Stimulated activated CD4-positive, alpha-beta T cell treated with anti-CD3 and anti-CD28 coated beads, Interleukin-2, amount 100 ng/mL, for 48 hours (primary cell): Measurements from ENCODE around the gene JUP.
A peak's percentile ranks its signal among the peaks of the same experiment; 100 is the strongest.
"Not testable (repeated sequence)": the region's sequence is repeated elsewhere in the genome, so short reads cannot be mapped to it uniquely, and the experiment has no call there.

Experiments used
- DNase-seq, 2 donors: peaks; one replicate each; pipeline ENCODE4 v3.0.0-alpha.2; 2020

JUP gene

DNA sequence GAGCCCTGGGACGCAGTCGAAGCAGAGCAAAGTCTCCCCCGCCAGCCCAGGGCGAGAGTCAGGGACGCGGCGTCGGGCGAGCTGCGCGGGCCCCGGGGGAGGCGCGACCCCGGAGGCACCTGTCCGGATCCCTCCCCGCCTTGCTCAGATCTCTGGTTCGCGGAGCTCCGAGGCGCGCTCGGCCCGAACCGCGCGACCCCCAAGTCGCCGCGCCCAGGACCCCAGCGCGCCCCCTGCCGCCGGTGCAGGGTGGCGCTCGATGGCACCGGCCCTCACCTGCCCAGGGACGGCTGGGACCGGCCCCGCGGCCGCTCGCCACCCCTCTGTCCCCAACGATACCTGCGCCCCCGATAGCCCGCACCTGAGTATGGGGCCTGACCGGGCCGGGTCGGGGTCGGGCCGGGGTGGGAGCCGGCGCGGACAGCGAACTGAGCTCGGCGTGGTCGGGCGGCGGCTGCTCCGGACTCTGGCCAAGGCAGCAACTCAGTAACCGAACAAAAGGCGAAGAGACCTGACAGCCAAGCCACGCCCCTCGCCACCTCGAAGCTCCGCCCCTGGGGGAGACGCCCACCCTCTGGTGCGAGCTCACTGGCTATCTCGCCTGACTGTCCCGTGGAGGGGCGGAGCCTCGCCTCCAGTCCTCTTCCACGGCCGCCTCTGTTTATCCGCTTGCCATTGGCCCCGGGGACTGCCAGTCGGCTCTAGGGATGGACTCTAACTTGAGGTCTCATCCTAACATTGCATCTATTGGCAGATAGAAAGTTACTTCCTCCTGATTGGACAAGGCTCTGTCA, at the start of gene JUP:
JUP (minus strand) TSS at position 485 of the 794 bp plus-strand sequence. CDS start 14,857 bp downstream, outside the sequence.
- DNase-seq = peak; percentile 85 to 93

DNA sequence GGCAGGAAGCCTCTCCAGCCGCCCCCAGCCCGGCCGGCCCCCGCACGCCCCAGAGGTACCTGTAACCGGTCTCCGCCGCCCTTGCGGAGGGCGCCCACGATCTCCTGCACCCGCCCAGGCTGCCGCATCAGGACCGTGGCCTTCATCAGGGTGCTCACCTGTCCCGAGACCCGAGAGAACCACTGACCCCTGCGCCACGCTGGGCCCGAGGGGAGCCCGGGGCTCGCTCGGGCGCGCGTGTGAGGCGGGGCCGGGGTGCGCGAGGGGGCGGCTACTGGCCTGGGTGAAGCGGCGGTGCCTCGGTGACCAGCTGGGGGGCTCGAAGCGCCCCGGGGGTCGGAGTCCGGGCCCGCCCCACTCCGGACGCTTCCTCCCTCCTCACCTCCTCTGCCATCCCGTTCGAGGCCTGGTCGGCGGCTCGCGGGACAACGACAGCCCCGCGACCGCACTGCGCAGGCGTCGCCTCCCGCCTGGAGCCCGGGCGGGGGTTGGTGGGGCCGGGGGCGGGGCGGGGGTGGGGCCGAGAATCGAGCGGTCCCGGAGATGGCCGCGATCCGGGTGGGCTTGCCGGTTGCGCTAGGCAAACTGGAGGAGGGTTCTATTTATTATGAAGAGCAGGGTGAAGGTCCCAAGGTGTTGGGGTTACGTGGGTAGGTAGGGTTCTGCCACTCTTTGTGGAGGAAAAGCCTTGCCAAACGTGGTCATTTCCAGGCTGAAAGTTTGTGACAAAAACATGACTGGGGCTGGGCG, 49.5 kb upstream of the JUP start, which contains the start of gene NT5C3B:
NT5C3B (minus strand) TSS at position 433 of the 750 bp plus-strand sequence; CDS start at position 394, 39 bp downstream.
- DNase-seq = peak; percentile 33 to 44

DNA sequence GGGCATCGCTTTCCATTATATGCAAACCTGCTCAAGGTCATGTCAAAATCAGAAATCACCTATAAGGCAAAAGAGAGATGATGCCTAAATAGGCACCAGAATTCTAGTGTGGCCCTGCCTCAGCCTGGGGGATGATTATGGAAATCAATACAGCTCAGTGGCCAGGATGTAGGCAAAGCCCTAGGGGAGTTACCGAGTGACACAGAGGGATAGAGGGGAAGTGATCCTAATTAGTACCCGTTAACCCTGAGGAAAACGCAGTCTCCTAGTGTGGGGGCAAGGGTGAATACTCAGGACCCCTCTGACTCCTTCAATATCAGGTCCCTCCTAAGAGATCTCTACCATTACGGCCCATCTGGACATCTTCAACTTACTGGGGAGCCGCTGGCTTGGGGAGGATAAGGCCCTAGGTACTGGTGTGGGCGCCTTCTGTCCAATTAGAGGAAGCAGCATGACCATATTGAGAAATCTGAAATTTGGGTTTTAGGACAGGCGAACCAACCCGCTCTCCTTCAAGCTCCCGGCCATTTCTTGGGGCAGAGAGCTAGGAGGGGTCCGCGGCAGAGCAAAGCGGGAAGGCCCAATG, 48.8 kb upstream of the JUP start:
- no peak for DNase-seq

DNA sequence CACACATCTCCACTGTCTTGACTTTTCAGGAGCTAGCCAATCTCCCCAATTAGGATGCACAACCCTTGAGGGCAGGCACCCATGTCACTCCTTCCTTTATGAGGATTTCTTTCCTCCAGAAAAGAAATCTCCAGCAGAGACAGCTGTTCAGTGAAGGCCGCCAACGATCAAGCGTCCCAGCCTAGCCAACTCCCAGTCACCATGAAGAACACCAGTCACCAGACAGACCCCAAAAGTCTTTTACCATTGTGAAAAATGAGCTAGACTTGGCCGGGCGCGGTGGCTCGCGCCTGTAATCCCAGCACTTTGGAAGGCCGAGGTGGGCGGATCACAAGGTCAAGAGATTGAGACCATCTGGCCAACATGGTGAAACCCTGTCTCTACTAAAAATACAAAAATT, 43.5 kb upstream of the JUP start:
- not testable (repeated sequence) for DNase-seq

DNA sequence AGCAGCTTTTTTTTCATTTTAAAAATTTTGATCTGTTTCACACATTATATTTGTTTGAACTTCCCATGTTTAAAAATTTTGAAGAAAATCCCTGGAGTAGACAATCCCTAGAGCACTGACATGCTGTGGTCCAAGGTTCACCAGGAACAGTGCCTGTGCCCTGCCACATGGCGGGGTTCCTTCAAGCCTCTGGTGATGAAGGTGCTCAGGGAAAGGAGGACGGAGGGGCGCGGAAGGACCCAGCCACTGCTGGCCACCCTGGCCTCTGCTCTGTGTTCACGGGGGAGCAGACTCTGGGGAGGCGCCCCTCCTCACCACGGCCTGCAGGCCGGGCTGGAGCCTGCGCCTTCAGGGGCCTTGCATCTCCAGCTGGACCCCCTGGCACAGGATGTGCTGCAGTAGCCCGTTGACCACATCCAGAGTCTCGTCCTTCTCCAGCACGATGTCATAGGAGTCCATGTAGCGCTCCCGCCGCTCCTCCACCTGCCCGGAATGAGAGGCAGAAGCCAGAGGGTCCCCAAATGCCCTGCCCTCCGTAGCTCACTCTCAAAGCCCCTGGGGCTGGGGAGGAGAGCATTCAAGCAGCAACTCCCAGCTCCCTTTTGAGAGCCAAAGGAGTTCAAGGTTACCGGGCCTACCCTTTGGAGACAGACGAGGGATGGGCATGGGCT, 38.8 kb upstream of the JUP start:
- no peak for DNase-seq

DNA sequence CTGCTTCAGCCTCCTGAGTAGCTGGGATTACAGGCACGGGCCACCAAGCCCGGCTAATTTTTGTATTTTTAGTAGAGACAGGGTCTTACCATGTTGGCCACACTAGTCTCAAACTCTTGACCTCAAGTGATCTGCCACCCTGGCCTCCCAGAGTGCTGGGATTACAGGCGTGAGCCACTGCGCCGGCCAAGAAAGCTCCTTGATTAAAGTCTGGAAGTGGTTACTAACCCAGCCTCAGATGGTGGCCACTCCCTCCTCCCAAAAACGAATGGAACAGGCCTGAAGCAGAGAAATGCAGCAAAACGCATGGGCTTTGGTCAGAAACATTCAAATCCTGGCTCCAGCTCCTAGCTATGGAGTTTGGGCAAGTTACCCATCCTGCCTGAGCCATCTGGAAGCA, 37.6 kb upstream of the JUP start:
- DNase-seq = no peak

DNA sequence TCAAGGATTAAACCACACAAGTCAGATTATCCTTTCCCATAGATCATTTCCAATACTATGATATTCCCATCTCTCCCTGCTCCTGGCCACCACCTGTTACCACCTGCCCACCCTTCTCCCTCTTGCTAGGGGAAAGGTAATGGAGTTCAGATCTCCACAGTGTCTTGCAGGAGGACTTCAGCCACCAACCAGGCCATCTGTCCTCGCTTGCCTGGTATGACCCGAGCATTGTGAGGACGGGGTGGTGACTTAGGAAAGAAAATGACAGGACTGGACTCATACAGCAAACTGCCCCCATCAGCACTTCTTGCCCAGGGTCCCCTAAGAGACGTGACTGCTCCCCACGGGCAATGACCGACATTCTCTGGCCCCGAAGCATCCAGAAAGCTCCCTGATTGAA, 37.1 kb upstream of the JUP start:
- DNase-seq = no peak

DNA sequence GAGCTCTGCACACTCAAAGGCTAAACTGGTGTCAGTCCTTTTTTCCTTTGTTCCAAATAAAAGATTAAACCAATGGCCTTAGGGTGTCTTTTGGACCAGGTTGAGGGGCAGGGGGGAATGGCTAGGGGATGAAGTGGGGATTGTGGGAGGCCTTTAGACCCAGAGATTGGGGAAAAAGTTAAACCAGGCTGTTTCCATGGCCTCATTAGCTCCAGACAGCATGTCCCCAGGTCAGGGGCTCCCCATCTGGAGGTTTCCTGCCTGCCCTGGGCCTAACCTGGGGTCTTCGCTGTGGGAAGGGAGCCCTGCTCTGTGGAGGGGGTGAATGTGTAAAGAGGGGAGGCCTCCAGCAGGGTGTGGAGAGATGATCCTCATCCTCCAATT, 36.6 kb upstream of the JUP start:
- no peak for DNase-seq

DNA sequence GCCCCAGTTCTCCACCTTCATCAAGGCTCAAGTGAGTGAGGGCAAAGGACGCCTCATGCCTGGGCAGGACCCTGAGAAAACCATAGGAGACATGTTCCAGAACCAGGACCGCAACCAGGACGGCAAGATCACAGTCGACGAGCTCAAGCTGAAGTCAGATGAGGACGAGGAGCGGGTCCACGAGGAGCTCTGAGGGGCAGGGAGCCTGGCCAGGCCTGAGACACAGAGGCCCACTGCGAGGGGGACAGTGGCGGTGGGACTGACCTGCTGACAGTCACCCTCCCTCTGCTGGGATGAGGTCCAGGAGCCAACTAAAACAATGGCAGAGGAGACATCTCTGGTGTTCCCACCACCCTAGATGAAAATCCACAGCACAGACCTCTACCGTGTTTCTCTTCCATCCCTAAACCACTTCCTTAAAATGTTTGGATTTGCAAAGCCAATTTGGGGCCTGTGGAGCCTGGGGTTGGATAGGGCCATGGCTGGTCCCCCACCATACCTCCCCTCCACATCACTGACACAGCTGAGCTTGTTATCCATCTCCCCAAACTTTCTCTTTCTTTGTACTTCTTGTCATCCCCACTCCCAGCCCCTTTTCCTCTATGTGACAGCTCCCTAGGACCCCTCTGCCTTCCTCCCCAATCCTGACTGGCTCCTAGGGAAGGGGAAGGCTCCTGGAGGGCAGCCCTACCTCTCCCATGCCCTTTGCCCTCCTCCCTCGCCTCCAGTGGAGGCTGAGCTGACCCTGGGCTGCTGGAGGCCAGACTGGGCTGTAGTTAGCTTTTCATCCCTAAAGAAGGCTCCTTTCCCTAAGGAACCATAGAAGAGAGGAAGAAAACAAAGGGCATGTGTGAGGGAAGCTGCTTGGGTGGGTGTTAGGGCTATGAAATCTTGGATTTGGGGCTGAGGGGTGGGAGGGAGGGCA, 36.0 kb upstream of the JUP start:
- DNase-seq = no peak

DNA sequence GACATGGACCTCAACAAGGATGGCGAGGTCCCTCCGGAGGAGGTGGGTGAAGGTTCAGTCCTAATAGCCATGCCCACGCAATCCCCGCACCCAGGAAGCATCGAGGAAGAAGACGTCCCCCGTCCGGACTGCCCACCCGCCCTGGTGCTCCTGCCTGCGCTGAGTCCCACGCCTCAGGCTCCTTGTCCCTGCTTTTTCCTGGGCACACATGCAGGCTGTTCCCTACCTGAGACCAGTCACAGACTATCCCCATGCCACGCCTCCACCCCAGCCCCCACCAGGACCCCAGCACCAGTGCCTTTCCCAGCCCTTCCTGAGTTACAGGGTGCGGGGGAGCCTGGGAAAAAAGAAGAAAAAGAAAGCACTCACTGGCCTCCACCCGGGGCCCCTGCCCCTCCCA, 35.3 kb upstream of the JUP start:
- DNase-seq = no peak

DNA sequence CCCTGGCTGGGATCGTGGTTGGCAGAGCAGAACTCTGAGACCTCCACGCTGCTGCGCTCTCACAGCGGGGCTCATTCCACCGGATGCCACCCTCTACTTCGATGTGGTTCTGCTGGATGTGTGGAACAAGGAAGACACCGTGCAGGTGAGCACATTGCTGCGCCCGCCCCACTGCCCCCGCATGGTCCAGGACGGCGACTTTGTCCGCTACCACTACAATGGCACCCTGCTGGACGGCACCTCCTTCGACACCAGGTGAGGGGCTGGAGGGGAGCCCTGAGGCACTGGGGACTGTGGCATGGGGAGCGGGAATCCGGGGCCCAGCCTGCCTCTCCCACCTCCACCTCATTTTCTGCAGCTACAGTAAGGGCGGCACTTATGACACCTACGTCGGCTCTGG, 31.5 kb upstream of the JUP start:
- no peak for DNase-seq

DNA sequence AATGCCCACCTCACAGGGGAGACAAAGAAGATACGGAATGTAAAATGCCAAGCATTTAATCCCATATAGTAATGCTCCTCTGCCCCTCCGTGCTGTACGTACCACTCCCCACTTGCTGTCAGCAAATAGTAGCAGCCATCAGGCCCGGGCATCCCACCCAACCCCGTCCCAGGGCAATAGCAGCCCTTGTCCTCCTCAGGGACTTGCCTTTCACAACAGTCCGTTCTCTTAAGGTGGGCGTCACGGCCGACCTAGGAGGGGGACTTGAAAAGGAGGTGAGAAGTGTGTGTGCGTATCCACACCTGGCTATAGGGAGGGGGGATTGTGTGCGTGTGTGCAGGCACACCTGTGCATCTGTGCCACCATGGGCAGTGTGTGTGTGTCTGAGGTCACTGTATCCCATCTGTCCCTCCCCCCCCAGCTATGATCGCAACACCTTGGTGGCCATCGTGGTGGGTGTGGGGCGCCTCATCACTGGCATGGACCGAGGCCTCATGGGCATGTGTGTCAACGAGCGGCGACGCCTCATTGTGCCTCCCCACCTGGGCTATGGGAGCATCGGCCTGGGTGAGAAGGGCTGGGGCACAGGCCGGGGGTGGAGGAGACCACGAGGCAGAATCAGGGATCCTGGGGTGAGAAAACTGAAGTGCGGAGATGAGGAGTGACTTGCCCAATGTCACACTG, 30.3 kb upstream of the JUP start:
- no peak for DNase-seq

DNA sequence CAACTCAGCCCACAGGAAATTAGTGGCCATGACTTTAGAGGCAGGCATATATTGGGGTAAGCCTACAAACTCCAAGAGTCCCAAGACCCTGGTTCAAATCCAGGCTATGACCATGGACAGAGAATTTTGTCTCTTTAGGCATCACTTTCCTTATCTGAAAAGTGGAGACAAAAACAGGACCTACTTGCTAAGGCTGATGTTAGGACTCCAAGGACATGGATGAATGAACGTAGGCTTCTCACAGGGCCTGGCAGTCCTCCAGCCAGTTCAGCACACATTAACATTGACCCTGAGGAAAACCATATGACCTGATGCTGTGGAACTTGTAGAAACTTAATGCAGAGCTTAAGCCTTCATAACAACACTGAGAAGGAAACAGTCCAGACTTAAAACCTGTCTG, 27.7 kb upstream of the JUP start:
- DNase-seq = no peak

DNA sequence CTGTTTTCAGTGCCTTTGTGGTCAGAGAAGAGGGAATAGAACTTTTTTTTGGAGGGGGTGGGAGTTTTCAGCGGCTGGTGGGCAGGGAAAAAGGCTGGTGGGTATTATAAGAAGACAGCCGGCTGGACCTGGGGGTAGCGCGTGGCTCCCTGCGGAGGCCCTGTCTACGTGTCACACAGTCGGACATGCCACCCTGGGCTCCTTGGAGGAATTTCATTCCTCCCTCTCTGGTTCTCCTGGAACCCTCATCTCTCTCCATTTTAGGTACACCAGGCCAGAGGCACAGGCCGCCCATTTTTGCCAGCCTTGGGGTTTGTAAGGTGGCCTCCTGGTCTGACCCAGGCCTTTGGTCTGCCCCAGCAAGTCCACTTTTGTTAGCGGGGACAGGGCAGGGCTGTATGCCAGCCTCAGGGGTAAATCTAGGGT, 27.2 kb upstream of the JUP start:
- DNase-seq = no peak

DNA sequence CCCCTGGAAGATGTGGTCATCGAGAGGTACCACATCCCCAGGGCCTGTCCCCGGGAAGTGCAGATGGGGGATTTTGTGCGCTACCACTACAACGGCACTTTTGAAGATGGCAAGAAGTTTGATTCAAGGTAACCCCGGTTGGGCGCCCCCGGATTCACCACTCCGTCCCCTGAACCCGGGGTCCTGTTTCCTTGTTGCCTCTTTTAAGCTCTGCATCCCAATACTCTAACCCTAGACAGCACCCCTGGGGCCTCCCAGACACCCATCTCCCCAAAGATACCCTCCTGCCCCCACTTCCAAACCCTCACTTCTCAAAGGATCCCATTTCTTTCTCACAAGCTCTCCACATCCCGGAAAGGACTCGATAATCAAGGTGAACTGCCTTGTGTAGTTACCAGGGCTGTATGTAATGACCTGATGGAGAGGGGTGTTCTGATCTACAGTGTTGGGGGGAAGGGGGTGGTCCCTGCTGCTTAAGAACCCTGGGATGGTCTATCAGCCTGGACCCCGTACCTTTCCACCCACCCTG, 26.7 kb upstream of the JUP start:
- no peak for DNase-seq

DNA sequence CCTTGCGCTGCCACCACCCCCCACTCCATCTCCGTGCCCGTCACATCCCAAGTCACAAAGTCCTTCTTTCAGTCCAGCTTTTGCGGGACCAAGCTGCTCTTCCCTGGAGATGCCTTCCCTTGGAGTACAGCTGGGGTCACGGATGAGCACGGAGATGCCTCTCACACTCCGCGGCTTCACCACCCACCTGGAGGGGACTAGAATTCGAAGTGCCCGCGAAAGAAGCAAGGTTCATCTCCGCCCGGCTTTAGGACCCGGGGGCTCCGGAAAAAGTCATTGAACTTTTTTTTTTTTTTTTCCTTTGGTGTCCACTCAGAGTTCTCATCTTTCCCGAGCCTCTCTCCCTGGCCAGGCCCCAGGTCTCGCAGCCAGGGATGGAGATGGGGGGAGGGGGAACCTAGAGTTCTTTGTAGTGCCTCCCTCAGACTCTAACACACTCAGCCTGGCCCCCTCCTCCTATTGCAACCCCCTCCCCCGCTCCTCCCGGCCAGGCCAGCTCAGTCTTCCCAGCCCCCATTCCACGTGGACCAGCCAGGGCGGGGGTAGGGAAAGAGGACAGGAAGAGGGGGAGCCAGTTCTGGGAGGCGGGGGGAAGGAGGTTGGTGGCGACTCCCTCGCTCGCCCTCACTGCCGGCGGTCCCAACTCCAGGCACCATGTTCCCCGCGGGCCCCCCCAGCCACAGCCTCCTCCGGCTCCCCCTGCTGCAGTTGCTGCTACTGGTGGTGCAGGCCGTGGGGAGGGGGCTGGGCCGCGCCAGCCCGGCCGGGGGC, 26.1 kb upstream of the JUP start, which contains the start of gene FKBP10:
FKBP10 (plus strand) TSS at position 624 of the 771 bp plus-strand sequence; CDS start at position 655, 31 bp downstream.
- peak in 1 of 2 donors; percentile 20 for DNase-seq

DNA sequence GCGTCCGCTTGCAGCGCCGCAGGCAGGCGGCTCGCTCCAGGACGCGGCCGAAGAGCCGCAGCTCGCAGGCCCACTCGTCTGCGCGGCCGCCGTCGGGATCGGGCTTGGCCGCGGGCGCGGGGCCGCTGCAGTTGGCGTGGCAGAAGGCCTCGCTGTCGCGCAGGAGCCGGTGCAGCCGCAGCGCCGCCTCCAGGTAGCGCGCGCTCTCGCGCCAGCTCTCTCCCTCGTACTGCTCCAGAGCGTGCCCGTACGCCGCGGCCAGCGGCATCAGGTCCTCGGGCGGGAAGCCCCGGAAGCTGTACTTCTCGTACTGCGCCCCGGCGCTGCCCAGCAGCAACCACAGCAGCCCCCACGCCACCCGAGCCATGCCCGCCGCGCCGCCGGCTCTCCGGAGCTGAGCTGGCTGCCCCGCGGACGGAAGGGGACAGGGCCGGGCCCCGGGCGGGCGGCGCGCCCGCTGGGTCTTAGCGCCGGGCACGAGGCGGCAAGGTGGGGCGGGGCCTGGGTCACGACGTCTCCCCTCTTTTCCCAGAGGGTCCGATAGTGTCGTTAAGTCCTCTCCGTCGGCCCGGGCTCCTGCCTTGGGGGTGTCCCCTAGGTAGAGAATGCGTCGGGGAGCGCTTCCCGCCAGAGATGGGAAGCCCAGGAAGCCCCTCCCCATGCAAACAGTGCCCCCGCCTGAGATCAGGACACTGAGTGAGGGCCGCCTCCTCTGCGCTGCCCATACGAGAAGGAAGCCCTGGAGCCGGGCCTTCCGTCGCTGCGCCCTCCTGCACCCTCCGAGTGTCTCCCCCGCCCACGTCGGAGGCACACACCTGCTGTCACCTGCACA, 25.3 kb upstream of the JUP start, which contains the start of gene P3H4:
P3H4 (minus strand) TSS at position 401 of the 832 bp plus-strand sequence; CDS start at position 367, 34 bp downstream.
- peak; percentile 64 to 66 for DNase-seq

DNA sequence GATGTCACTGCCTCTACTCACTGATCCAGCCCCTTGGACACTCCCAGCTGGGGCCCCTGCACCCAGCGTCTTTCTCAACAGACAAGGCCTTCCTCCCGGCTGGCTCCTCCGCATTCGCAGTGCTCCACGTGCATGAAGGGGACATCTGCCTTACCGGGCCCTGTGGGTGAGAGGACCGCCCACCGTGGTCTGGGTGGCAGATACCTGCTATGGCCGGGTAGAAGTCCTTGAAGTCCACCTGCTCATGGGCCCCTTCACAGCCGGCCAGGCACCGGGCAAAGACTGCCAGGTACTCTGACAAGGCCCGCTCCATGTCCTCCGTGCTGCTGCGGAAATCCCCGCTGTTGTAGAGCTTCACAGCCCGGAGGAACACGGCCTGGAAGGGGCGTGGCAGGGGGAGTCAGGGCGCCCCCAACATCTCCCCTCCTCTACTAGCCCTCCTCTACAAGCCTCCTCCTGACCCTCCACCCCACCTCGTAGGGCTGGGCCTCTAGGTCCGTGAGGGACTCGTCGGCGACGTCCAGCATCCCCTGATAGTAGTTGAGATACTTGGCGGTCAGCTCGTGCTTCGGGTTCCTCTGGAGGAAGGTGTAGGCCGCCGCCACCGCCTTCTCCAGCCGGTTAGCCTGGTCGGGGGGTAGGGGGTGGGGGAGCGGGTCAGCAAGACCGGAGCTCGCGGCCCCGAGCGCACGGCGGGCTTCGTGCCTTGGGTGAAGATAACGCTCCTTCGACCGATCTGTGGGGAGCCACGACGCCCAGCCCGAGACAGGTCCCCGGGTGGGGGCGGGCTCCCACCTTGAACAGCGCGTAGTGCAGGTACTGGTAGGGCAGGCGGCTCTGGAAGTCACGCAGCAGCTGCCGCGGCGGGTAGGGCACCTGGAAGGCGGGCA, 24.4 kb upstream of the JUP start:
- no peak for DNase-seq
